ENCODE results near the gene CRHBP.
"Not testable (repeated sequence)": the region's sequence is repeated elsewhere in the genome, so short reads cannot be mapped to it uniquely, and the experiment has no call there.

CRHBP gene

DNA sequence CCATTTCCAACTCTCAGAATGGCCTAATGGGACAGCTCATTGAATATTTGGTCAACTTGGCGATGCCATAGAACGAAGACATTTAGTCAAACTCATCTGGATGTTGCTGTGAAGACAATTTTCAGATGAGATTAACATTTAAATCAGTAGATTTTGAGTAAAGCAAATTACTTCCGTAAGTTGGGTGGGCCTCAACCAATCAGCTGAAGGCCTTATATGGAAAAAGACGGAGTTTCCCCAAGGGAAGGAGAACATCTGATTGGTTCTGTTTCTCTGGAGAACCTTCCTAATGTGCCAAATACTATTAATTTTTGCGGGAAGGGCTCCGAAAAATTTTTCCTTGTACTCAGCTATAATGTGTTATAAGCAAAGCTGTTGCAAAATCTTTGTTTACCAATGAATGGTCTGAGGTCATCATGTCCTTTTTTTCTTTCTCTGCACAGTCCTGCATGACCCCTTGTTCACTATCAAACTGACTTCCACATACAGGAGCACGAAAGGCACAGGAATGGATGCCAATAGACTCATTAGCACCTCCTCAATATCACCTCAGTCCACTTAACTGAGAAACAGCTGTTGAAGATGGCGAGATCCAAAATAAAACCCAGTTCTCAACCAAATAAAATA lies 27.8 kb downstream of the CRHBP start:
- H3K36me3 Mint-ChIP-seq, result peaks cover 2% of the 10 kb centered on the region
- H3K27me3 Mint-ChIP-seq, result peaks cover 1% of the 10 kb centered on the region
- DNase-seq (ENCODE audit: low spot score in 2 of 2), result no peak
- H3K9me3 Mint-ChIP-seq, result no peaks in the 10 kb centered on the region
- H3K4me1 Mint-ChIP-seq, result no peaks in the 10 kb centered on the region
- no peak overlapping the region for H3K27ac Mint-ChIP-seq
- no peak for ATAC-seq (ENCODE audit: low read depth)
- H3K4me3 Mint-ChIP-seq, result no peak overlapping the region

DNA sequence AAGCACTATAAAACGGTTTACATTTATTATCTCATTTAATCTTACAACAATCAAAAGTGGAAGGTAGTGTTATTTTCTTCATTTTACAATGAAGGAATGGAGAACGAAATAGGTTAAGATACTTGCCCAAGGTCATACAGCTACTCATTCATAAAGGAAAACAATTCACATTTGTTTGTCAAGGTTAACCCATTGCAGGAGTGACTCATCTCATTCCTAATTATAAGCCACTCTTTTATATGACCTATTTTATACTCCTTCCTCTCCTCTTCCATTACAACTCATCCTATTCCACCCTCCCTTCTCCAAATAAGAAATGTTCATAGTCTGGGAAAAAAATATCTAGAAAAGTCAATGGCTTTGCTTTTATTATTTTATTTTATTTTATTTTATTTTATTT lies 29.6 kb downstream of the CRHBP start:
- DNase-seq (ENCODE audit: low spot score in 2 of 2), result no peak
- Mint-ChIP-seq H3K36me3 (peaks cover 2% of the 10 kb centered on the region), H3K9me3 (no peaks in the 10 kb centered on the region), H3K27me3 (peaks cover 1% of the 10 kb centered on the region), H3K27ac (no peak overlapping the region), H3K4me3 (no peak overlapping the region), H3K4me1 (no peaks in the 10 kb centered on the region)
- no peak for ATAC-seq (ENCODE audit: low read depth)

DNA sequence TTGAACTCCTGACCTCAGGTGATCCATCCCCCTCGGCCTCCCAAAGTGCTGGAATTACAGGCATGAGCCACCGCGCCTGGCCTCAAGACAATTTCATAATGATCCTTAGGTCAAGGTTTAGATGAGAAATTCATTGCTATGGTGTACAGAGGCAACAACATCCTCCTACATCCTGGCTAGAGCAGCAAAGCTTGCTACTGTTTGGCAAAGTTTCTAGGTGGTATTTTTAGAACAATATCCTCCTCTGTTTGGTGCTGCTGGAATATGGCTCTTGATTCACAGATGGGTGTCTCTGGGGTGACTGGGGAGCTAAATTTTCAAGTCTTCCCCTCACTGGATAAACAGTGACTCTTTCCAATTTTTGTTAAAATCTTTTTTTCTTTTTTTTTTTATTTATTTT lies 30.6 kb downstream of the CRHBP start:
- Mint-ChIP-seq H3K27ac (no peak overlapping the region), H3K27me3 (peaks cover 1% of the 10 kb centered on the region), H3K36me3 (peaks cover 2% of the 10 kb centered on the region), H3K4me3 (no peak overlapping the region), H3K9me3 (no peaks in the 10 kb centered on the region), H3K4me1 (no peaks in the 10 kb centered on the region)
- DNase-seq (ENCODE audit: low spot score in 2 of 2), result no peak
- ATAC-seq (ENCODE audit: low read depth), result no peak

DNA sequence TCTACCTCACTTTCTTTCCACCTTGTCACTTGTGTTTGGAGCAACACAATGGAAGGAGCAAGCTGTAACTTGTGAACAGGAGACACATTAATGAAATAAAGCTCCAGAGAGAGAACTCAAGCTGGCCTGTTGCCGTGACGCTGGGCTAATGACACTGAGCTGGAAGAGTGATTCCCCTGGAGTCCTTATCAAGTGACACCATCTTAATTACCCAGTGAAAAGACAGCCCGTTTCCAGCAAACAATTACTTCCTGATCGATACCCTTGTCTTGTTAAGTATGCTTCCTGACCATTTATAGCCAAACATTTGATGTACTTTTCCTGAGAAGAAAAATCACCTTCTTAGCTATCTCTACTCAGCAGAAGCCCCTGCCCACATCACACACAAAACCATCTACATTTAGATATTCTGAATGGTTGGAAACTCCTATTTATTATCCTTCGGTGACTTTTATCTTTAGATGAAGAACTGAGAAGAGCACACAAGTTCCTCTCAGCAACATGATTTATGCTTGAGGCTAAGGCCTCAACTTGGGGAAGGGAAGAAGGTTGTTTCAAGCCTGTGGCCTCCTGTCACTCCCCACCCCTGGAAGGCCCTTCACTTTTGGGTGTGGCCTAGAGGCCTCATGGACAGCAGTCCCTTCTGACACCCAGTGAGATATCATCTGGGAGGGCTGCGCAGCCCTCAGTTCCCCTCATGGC lies 34.1 kb downstream of the CRHBP start:
- ATAC-seq (ENCODE audit: low read depth) (no peak), DNase-seq (ENCODE audit: low spot score in 2 of 2) (no peak)
- H3K4me1 Mint-ChIP-seq, result no peaks in the 10 kb centered on the region
- H3K27me3 Mint-ChIP-seq, result peaks cover 1% of the 10 kb centered on the region
- no peak overlapping the region for H3K27ac Mint-ChIP-seq
- no peak overlapping the region for H3K4me3 Mint-ChIP-seq
- H3K9me3 Mint-ChIP-seq, result no peaks in the 10 kb centered on the region
- no peaks in the 10 kb centered on the region for H3K36me3 Mint-ChIP-seq

DNA sequence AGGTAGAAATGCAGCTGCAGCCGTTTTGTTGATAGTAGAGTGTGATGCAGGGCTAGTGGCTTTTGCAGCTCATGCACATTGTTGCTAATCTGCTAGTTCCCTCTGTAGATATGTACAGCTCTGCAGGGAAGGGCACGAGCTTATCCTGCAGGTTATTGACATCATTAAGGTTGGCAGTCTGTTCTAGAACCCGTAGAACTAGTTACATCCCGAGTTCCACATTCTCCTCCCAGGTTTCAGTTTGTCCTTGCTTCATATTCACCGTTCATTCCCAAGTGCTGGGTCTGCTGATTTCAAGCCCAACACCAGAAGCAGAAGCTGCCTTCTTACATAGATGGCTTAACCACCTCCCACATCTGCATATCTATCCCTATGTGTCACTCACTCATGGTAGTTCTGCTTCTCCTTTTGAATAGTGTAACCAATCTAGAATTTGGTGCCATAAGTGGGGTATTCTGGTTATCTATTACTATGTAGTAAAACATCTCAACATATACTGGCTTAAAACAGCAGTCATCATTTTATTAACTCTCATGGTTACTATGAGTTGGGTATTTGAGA lies 38.1 kb downstream of the CRHBP start:
- H3K4me3 Mint-ChIP-seq, result no peak overlapping the region
- no peak overlapping the region for H3K27ac Mint-ChIP-seq
- peaks cover 2% of the 10 kb centered on the region for H3K27me3 Mint-ChIP-seq
- H3K36me3 Mint-ChIP-seq, result no peaks in the 10 kb centered on the region
- no peaks in the 10 kb centered on the region for H3K4me1 Mint-ChIP-seq
- DNase-seq (ENCODE audit: low spot score in 2 of 2) (no peak), ATAC-seq (ENCODE audit: low read depth) (no peak)
- no peaks in the 10 kb centered on the region for H3K9me3 Mint-ChIP-seq

DNA sequence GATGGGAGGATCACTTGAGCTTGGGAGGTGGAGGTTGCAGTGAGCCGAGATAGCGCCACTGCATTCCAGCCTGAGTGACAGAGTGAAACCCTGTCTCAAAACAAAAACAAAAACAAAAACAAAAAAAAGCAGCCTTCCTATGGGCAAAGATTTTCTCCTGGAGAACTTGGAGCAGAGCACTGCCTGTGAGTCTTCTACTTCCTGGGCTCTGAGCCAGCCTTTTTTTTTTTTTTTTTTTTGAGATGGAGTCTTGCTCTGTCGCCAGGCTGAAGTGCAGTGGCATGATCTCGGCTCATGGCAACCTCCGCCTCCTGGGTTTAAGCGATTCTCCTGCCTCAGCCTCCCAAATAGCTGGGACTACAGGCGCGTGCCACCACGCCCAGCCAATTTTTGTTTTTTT lies 40.6 kb downstream of the CRHBP start:
- not testable (repeated sequence) for H3K27me3 Mint-ChIP-seq; H3K36me3 Mint-ChIP-seq; H3K9me3 Mint-ChIP-seq; H3K27ac Mint-ChIP-seq; H3K4me3 Mint-ChIP-seq; ATAC-seq (ENCODE audit: low read depth); H3K4me1 Mint-ChIP-seq; DNase-seq (ENCODE audit: low spot score in 2 of 2)

DNA sequence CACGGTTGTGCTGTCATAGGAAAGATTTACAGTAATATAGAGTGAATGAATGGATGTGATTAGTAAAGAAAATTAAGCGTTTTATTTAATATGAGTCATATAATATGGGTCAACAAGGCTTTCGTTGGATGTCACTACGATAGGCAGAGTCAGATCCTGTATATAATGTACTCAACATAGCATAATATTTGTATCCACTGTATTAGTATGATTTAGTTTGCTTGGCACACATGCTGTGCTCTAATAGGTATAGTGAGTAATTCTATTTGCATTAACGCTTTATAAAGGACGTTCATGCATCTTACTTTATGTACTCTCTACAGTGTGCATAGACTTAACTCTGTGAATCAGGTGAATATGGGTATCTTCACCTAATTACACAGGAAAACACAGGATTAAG lies 41.5 kb downstream of the CRHBP start:
- Mint-ChIP-seq H3K9me3 (no peaks in the 10 kb centered on the region), H3K4me3 (no peak overlapping the region), H3K27me3 (peaks cover 2% of the 10 kb centered on the region), H3K36me3 (no peaks in the 10 kb centered on the region), H3K27ac (no peak overlapping the region), H3K4me1 (no peaks in the 10 kb centered on the region)
- no peak for DNase-seq (ENCODE audit: low spot score in 2 of 2)
- ATAC-seq (ENCODE audit: low read depth), result no peak

DNA sequence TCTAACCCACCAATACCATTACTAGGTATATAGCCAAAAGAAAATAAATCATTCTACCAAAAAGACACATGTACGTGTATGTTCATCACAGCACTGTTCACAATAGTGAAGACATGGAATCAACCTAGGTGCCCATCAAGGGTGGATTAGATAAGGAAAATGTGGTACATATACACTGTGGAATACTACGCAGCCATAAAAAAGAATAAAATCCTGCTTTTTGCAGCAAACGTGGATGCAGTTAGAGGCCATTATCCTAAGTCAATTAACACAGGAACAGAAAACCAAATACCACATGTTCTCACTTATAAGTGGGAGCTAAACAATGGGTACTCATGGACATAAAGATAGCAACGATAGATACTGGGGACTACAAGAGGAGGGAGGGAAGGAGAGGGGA lies 45.4 kb downstream of the CRHBP start:
- H3K4me1 Mint-ChIP-seq; DNase-seq (ENCODE audit: low spot score in 2 of 2); ATAC-seq (ENCODE audit: low read depth); H3K27ac Mint-ChIP-seq; H3K36me3 Mint-ChIP-seq; H3K27me3 Mint-ChIP-seq; H3K9me3 Mint-ChIP-seq; H3K4me3 Mint-ChIP-seq: not testable (repeated sequence)

DNA sequence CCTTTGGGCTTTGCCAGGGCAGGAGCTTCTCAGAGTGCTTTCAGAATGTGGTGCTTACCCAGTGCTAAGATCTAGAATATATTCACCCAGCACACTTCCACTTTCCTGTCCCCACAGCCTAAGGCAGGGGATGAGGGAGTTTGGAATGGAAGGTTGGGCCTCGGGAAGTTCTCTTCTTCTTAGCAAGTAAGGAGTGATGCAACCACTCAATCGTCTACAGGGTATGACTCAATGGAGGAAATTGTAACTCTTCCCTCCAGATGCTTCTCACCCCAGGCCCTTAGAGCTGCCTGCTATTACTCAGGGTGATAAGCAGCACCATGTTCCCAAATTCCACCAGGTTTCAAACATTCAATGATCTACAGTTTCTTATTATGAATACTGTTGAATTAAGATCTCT lies 46.6 kb downstream of the CRHBP start:
- DNase-seq (ENCODE audit: low spot score in 2 of 2), result no peak
- Mint-ChIP-seq H3K9me3 (no peaks in the 10 kb centered on the region), H3K36me3 (no peaks in the 10 kb centered on the region), H3K27me3 (peaks cover 2% of the 10 kb centered on the region), H3K27ac (no peak overlapping the region), H3K4me3 (no peak overlapping the region), H3K4me1 (no peaks in the 10 kb centered on the region)
- ATAC-seq (ENCODE audit: low read depth), result no peak

DNA sequence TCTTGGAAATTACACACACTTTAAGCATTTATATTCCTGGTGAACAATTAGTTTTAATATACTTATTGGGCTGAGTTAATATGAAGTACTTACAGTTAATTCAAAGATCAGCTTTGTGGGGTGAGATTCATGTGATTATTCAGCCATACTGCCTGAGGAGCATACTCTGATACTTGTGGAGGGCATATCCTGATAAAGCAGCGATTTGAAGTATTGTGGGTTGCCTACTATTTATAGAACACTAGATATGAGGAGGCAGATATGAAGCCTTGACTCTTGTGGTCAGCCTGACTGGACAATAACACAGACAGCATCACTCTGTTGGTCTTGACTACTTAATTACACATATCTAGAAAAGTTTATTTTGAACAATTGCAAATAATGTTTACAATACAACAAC lies 50.4 kb downstream of the CRHBP start:
- DNase-seq (ENCODE audit: low spot score in 2 of 2), result no peak
- ATAC-seq (ENCODE audit: low read depth), result no peak
- Mint-ChIP-seq H3K4me3 (no peak overlapping the region), H3K27ac (no peak overlapping the region), H3K9me3 (no peaks in the 10 kb centered on the region), H3K36me3 (no peaks in the 10 kb centered on the region), H3K27me3 (peaks cover 9% of the 10 kb centered on the region), H3K4me1 (no peaks in the 10 kb centered on the region)

DNA sequence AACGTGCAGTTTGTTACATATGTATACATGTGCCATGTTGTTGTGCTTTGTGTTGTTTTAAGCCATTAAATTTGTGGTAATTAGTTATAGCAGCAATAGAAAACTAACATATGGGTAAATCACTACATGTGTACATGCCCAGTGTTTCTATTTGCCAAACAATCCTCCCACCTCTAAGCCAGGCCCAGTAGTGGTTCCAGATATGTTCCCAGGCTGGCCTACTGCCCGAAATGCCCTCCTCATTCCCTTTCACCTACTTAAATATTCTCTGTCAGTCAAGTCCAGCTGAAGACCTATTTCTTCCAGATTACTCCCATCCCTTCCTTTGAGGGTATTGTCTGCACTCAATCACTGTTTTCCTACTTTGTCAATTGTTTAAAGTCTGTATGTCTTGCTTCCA lies 53.3 kb downstream of the CRHBP start:
- no peak overlapping the region for H3K27ac Mint-ChIP-seq
- no peak for DNase-seq (ENCODE audit: low spot score in 2 of 2)
- H3K4me1 Mint-ChIP-seq, result no peaks in the 10 kb centered on the region
- no peak for ATAC-seq (ENCODE audit: low read depth)
- H3K4me3 Mint-ChIP-seq, result no peak overlapping the region
- H3K36me3 Mint-ChIP-seq, result no peaks in the 10 kb centered on the region
- peaks cover 11% of the 10 kb centered on the region for H3K27me3 Mint-ChIP-seq
- H3K9me3 Mint-ChIP-seq, result no peaks in the 10 kb centered on the region

DNA sequence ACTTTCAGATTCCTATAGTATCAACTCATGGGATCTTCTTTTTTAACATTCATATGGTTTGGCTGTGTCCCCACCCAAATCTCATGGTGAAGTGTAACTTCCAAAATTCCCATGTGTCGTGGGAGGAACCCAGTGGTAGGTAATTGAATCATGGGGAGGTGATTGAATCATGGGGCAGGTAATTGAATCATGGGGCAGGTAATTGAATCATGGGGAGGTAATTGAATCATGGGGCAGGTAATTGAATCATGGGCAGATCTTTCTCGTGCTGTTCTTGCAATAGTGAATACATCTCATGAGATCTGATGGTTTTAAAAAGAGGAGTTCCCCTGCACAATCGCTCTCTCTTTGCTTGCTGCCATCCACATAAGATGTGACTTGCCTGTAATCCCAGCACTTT lies 55.6 kb downstream of the CRHBP start:
- Mint-ChIP-seq H3K27me3 (peaks cover 14% of the 10 kb centered on the region), H3K4me1 (no peaks in the 10 kb centered on the region), H3K9me3 (no peaks in the 10 kb centered on the region), H3K4me3 (no peak overlapping the region), H3K36me3 (no peaks in the 10 kb centered on the region), H3K27ac (no peak overlapping the region)
- no peak for ATAC-seq (ENCODE audit: low read depth)
- DNase-seq (ENCODE audit: low spot score in 2 of 2), result no peak

DNA sequence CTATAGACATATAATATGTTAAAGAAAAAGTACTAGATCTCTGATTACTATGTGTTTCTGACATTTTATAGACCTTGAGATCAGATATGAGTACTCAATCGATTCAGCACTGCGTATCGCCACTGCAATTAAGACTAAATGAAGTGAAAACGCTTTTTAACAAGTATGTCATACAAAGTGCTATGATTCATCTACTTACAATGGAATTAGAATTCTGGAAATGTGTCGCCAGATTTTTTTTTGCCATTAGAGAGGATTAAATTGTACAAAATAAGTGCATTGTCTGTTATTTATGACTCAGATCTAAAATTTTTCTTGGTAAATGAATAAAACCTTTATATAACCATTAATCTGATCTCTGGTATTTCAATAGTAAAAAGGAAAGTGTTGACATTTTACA lies 57.4 kb downstream of the CRHBP start:
- Mint-ChIP-seq H3K4me1 (no peaks in the 10 kb centered on the region), H3K36me3 (no peaks in the 10 kb centered on the region), H3K27me3 (peaks cover 14% of the 10 kb centered on the region), H3K9me3 (no peaks in the 10 kb centered on the region), H3K4me3 (no peak overlapping the region), H3K27ac (no peak overlapping the region)
- DNase-seq (ENCODE audit: low spot score in 2 of 2), result no peak
- ATAC-seq (ENCODE audit: low read depth), result no peak

DNA sequence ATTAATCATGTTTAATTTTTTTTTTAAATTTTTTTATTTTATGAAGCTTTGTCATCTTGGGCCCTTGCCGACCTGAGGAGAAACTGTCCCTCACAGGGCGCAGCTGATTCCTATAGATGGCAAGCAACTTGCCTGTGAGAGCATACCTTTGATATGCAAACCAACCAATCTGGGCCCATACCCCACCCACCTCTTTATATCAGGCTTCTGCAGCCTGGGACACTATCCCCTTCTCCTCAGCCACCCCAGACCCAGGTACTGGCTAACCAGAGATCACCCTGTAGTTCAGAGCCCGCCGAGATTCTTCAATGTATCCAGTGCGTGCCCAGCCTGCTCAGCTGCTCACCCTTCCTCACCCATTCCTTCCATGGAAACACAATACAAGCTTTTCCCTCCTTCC lies 58.7 kb downstream of the CRHBP start:
- Mint-ChIP-seq H3K9me3 (no peaks in the 10 kb centered on the region), H3K4me1 (no peaks in the 10 kb centered on the region), H3K27ac (no peak overlapping the region), H3K27me3 (peaks cover 10% of the 10 kb centered on the region), H3K36me3 (no peaks in the 10 kb centered on the region), H3K4me3 (no peak overlapping the region)
- no peak for DNase-seq (ENCODE audit: low spot score in 2 of 2)
- ATAC-seq (ENCODE audit: low read depth), result no peak

DNA sequence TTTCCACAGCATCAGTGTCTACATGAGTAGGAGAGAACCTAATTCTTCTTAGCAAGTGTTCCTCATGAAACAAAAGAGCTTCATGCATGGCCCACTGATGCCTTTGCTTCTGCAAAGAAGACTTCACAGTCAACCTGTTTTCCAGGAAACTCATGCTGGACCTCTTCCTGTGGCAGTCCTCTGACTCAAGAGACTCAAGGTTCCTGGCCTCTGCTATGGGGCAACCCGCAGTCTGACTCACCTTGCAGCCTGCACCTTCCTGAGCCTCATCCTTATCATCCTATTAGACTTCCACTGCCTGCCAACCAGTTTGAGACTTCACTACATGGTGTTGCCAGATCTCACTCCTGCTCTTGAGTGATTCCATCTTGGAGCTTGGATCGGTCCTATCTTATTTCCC lies 59.8 kb downstream of the CRHBP start:
- H3K4me3 Mint-ChIP-seq, result no peak overlapping the region
- no peak overlapping the region for H3K27ac Mint-ChIP-seq

More for the DNA sequence above, 59.8 kb downstream of the CRHBP start:
- ATAC-seq (ENCODE audit: low read depth) (no peak), DNase-seq (ENCODE audit: low spot score in 2 of 2) (no peak)
- H3K4me1 Mint-ChIP-seq, result no peaks in the 10 kb centered on the region
- H3K36me3 Mint-ChIP-seq, result no peaks in the 10 kb centered on the region
- no peaks in the 10 kb centered on the region for H3K9me3 Mint-ChIP-seq
- H3K27me3 Mint-ChIP-seq, result peaks cover 10% of the 10 kb centered on the region

Data from memory B cell (primary cell).